A673 (cell line): ENCODE data around the gene GNG3.

Source experiments
- CTCF ChIP-seq: fragments of 300-800, 200-600 bp; sonication (generic); conservative IDR thresholded peaks from 2 replicates; pipeline ENCODE4 v1.5.1; 2017; ENCODE audit warnings: low read depth, mild to moderate bottlenecking, antibody characterized with exemption, low read length, moderate library complexity, mixed read lengths
- EZH2 ChIP-seq: fragments of 200-600 bp; sonication (generic); IDR thresholded peaks from 2 replicates; pipeline ENCODE4 v1.6.1; 2017; ENCODE audit warnings: borderline replicate concordance, low read depth, mild to moderate bottlenecking, mixed read lengths, antibody characterized with exemption, low read length; ENCODE audit not compliant: poor library complexity, severe bottlenecking

GRCh38 chr11:62724171-62724570, 16.7 kb downstream of the GNG3 start:
- no peak for TF ChIP-seq EZH2
- TF ChIP-seq CTCF: no peak
